LNCAP (cell line): Measurements from ENCODE around the gene UNC13B.

Source experiments
- TF ChIP-seq, protein P1 (sequence below): fragments of 450-650 bp; IDR thresholded peaks from 2 replicates; pipeline ENCODE4 v1.5.1; 2017; ENCODE audit warnings: mild to moderate bottlenecking

The UNC13B gene

DNA sequence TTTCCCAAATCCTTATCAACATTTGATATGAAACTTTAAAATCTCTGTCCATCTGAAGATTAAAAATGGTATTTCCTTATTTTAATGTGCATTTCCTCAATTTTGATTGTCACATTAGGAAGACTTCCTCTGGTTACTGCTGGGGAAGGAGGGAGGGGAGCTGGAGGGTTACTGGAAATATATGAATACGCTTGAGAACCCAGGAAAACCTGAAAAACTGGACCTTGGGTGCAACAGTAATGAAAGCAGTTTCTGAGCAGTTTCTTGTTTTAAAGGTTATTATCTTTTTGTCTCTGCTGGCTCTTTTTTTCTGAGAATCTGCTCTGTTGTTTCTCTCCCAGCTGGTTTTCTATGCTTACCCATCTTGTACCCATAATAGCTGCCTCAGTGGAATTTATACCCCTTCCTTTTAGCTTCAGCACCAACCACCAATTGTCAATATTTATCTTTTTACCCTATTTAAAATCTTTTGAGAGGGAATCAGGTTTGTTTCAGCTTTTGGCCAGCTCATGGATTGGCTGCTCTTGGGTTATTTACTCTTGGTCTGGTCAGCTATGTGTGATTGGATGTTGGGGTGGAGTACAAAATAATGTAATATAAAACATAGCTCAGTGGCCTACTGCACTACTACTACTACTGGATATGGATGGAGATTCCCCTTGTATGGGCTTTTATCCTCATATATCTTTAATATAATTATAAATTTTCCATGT is 67.4 kb downstream of the UNC13B start:
- TF ChIP-seq, protein P1, sequence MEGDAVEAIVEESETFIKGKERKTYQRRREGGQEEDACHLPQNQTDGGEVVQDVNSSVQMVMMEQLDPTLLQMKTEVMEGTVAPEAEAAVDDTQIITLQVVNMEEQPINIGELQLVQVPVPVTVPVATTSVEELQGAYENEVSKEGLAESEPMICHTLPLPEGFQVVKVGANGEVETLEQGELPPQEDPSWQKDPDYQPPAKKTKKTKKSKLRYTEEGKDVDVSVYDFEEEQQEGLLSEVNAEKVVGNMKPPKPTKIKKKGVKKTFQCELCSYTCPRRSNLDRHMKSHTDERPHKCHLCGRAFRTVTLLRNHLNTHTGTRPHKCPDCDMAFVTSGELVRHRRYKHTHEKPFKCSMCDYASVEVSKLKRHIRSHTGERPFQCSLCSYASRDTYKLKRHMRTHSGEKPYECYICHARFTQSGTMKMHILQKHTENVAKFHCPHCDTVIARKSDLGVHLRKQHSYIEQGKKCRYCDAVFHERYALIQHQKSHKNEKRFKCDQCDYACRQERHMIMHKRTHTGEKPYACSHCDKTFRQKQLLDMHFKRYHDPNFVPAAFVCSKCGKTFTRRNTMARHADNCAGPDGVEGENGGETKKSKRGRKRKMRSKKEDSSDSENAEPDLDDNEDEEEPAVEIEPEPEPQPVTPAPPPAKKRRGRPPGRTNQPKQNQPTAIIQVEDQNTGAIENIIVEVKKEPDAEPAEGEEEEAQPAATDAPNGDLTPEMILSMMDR: no peak

GRCh38 chr9:35229779-35230143 is 68.0 kb downstream of the UNC13B start:
- TF ChIP-seq, protein P1: no peak

- TF ChIP-seq, protein P1: no peak
Observed at GRCh38 chr9:35232867-35233544, 71.2 kb downstream of the UNC13B start.

- TF ChIP-seq, protein P1: no peak
Observed at GRCh38 chr9:35236692-35237091, 74.9 kb downstream of the UNC13B start.

GRCh38 chr9:35237311-35237710 is 75.5 kb downstream of the UNC13B start:
- TF ChIP-seq, protein P1: no peak

- TF ChIP-seq, protein P1: no peak
Observed at GRCh38 chr9:35253075-35253474, 91.3 kb downstream of the UNC13B start.

DNA sequence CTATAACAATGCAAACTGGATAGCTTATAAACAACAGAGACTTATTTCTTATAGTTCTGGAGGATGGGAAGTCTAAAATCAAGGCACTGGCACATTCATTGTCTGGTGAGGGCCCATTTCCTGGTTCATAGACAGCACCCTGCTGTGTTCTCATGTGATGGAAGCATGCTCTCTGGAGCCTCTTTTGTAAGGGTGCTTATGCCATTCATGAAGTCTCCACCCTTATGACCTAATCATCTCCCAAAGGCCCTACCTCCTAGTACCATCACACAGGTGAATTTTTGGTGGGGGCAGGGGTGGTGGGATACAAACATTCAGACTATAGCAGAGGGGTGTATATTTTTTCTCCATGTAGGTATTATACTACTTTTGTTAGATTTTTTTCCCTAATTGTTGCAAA is 92.4 kb downstream of the UNC13B start:
- TF ChIP-seq, protein P1: no peak
